Activated CD4-positive, alpha-beta T cell treated with anti-CD3 and anti-CD28 coated beads, Interleukin-2, Interleukin-6, amounts not matched to agents 100 ng/mL and 50 ng/mL, durations not matched to agents 16 hours and 8 hours (primary cell): ENCODE results near the gene MRPS27.

Experiments
- DNase-seq: peaks from one replicate; pipeline ENCODE4 v3.0.0-alpha.2; 2020

The MRPS27 gene

DNA sequence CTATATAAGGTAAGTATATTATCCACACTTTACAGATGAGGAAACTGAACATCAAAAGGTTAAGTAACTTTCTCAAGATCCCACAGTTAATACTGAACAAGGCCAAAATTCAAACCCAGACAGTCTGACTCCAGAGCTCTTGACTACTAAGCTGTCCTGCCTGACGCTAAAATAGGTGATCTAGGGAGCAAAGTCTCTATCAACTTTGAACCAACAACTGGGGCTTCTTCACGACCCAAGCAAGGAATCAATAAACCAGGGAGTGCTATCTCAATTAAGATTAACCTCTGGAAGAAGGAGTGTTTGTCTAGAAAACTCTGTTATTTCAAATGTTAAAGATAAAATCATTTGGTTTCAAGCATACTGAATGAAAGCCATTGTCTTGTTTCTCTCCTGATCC lies 64.4 kb downstream of the MRPS27 start:
- no peak for DNase-seq

DNA sequence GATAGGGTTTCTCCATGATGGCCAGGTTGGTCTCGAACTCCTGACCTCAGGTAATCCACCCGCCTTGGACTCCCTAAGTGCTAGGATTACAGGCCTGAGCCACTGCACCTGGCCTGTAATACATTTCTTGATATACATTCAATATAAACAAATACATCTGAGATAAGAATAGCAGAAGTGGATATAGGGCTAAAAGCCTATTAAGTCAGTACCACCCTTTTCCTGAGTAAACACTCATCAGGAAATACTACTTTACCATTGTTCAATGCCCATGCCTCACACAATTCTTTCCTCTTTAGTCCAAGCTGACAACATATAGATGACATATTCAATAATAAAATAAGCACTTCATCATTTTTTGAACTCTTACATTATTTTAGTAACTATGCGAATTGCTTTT lies 64.8 kb downstream of the MRPS27 start:
- no peak for DNase-seq

DNA sequence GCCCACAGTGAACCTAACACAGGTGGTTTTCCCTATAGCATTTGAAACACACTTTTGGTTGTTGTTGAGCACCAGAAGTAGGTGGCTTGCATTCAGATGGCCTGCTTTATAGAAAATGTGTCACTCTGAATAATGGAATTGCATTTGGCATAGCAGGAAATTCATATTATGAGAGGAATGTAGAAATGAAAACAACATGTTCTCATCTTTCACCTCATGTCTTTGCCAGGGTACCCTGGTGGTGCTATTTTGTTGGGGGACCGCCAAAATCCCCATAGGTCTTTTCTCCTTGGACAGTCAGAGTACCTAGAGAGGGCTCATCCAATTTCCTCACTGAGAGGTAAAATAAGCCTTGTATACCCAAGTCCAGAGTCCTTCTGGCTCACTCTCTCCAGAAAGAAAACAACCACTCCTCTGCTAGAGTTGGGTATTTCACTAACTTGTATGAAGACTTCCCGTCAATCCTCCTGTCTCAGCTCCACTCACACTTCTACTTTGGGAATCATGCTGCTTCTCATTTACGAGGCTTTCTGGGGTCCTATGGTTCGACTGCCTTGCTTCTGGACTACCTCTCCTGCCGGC lies 67.4 kb downstream of the MRPS27 start:
- no peak for DNase-seq

DNA sequence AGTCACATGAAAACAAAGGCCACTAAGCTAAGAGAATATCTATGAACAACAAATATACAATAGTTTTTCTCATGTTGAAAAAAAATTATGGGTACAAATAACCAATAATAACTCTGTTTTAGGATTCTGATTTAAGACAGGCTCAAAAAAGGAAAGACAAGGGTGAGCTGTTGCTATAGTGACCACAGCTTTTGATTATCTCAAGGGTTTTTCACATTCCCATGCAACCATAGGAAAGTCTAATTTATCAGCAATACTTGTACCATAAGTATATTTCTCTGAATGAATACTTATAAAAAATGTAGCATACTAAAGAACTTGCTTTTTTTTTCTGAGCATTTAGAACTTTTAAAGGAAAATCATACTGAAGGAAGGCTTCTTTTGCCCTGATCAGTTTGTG lies 68.0 kb downstream of the MRPS27 start:
- DNase-seq = no peak

DNA sequence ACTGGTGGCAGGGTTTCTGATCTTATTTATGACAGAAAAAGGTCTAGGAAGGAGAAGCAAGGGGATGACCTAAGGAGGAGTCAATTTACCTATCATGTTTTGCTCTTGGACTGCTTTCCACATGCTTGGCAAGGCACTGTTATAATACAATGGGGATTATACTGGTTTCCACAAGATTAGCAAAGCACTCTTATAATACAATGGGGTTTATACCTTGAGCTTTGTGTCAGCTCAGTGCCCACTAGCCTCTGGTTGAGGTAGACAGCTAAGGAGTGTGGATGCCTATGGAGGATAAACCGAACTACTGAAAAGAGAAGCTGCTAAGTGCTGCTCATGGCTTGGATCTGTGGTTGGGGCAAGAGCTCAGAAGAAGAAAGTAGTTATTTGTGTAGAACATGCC lies 68.7 kb downstream of the MRPS27 start:
- no peak for DNase-seq

DNA sequence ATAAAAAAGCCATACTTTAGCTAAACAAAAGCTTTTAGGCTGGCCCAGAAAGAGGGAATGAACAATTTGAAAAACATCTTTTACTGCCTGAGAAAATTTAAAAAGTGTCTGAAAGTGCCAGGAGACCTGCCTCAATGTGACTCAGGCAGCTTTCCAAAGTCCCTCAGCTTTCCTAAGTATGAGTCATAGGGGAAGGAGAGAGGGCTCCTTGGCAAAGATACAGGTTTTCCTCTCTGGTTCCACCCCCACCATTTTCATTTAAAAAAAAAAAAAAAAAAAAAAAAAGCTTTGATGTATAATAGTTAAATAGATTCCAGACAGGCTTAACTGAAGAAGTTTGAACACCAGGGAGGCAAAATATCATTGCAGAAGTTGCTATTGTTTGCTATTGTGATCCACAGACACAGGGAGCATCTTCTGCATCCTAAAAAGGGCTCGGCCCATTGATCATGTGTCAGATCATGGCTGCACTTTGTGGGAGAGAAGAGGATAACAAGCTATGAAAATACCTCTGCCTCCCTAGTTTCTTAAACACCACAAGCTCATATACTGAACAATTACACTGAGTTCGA lies 71.5 kb downstream of the MRPS27 start:
- DNase-seq = no peak

DNA sequence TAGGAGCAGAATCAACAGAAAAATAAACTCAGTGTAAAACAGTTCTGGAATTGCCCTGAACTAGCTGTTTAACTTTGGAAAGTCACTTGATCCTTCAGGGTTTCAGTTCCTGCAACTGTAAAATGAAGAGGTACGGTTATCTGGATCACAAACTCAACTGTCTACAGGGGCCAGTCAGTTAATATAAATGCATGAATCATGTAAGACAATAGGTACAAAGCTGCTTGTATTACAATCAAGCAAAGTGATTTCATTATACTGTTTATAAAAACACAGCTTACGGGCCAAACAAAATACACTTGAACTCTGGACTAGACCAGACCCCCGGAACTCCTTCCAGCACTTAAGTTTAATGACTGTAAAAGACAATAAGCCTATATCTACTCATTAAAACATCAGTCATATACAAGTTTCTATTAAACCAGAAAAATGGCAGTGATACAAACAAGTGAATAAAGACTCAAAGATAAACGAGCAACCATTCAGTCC lies 73.0 kb downstream of the MRPS27 start:
- no peak for DNase-seq

DNA sequence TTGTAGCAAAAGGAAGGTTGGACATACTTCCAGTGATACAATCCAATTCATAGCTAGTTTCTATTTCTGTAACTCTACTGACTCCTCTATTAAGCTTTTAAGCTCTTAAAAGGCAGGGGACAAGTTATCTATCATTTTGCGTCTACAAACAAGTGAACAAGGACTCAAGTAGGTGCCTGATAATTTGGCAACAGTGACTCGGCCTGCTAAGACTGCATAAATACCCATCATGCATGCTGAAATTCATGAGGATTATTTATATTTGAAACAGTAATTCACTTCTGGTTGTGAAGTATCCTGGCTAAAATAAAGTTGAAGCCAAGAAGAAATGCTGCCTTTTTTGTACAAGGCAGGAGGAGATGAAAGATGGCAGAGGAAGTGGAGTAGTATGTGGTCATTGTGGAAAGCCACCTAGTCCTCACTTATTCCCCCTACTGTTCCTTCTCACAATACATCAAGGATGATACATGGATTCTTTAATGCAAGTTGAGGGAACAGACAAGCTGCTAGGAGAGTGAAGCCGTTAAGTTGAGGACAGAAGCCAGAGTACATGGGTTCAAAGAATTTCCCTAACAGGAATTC lies 74.0 kb downstream of the MRPS27 start:
- peak; percentile 22 for DNase-seq

DNA sequence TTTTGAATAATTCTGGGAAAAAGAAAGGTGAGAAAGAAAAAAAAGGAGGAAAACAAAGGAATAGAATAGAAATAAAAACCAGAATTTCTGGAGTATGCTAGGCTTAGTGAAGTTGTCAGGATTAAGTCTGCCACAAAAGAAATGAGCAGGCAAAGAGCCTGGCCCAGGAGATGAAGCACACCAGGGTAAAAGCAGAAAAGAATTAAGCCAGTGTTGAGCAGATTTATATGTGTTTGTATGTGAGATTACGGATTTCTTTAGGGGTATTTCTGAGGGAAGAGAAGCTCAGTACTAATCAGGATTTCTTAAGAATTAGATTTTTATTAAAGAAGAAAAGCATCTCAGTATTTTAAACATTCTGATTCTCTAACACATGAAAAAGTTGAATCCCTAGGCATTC lies 74.5 kb downstream of the MRPS27 start:
- no peak for DNase-seq

DNA sequence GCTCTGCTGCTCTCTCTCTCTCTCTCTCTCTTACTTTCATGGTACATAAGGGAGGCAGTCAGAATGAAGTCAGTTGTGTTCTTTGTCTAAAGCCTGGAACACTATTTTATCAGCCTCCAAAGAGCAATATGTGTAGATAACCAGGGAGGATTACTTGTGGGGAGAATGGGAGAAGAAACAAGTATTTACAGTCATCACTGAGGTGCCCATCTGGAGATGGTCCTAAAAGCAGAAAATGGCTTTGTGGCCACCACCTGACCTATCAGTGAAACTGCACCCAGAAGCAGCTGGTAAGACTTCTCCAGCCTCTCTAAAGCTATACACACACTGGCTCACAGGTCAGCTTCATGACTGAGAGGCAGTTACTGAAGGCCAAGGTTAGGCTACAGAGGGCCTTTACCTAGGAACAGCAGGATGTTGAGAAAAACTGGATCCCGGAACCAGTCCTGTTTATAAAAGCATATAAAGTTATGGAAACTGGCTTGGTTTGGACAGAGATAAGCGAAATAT lies 75.1 kb downstream of the MRPS27 start:
- DNase-seq = peak; percentile 23

DNA sequence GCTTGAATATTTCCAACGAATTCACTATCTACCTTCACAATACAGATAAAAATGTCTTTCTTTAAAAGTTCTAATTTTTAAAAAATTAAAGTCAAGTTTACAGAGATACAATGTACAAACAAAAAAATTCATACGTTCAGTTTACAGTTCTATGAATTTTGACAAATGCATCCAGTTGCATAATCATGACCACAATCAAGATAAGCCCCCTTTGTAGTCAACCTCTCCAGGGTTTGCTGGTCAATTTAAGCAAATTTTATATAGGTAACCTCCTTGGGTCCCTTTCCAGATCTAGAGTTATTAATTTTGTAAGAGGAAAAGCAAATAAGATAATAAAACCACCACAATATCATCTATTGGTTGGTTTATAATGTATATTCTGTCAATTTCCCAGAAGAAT lies 76.3 kb downstream of the MRPS27 start:
- DNase-seq = no peak

DNA sequence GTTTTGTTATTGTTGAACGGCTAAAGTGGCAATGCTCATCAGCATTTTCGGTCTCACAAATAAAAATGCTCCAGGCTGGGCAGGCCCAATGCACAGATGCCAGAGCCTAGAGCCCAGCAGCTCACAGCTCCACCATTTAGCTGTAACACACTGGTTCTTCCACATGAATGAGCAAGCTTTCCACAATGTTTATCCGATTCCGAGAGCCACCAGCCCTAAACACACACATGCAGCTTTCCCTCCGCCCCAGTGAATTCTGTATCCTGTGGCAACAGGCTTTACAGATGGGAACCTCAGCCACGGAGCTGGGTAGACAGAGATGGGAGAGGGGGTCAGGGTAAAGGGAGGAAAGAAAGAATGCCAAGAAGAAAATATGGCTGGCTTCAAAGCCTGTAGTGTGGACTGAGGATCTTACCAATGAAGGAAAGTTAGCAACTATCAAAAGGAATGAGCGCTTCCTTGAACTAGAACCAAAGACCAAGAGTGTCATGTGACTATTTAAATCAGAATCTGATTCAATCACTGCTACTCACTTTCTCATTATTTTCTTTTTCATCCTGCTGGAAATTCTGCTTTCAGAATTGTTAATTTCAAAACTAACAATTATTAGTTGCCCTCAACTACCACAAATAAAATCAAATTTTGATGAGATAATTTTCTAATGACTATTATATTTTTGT lies 77.1 kb downstream of the MRPS27 start:
- DNase-seq = no peak

DNA sequence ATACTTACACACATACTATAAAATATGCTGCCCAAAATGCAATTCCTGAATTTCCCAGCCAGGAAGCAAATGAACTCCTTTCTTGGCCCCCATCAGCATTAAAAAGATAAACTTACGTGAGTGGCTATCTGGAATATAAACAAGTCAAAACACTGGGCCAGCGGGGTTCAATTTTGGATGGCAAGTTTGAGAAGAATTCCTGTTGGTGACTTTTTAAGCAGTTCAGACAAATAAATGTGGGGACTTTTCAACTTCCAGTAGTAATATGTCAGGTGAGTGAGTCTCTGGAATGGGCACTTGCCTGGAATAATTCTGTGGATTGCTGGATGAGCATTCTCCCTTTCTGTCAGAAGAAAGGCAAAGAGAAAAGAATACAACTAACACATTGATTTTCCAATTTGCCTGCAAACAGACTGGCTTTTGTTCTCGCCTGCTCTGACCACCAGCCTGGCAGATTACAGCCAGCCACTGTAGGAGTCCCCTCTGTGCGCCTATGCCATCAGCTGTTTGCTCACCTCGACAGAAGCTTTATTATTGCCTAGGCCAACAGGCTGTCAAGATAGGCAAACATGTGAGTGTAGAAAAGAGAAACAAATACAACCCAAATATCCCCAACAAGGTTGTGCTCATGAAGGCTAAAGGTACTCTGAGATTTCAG lies 78.6 kb downstream of the MRPS27 start:
- DNase-seq = no peak

DNA sequence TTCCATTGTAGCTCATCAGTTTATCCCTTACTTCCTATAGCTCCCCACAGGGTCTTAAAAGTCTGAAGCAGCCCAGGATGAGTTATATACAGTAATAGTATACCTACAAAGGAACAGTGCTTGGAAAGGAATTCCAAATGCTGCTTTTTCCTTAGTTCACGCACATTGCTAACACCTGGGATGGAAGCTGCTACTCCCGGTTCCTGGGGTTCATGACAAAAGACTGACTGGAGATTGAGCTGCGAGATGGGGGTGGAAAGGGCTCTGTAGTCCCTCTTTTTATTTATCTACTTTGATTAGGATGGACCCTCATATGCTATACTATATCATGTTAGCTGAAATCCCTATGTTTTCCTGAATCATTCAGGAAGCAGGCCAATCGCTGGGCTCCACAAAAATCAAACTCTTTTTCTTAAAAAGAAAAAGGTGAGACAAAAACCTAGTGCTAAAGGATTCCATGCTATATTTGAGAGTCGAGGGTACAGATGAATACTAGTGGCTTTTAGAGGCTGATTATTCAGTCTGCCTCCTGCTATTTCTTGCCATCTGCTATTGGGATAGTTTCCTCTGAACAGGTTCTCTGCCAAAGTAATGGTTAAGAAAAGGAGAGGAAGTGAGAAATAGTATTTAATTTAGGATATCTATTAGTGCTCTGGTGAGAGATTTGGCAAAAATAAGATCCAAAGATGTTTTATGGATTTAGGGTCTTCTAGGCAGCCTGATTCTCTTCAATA lies 81.2 kb downstream of the MRPS27 start:
- DNase-seq = no peak

DNA sequence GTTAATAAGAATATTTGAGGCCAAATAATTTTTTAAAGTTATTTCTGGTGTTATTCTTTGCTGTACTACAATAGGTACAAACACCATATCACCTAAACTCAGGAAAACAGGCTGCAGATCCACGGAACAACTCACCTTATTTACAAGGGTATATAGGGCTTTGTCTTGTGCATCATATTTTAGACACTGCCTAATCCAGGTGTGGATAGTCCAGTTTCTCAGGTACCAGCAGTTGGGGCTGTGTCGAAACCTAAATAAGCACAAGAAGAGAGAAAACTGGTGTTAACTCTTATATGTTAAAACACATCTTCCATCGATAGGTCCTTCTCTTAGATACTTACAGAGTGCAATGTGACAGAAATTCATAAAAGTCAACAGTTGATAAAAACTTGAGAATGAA lies 82.2 kb downstream of the MRPS27 start:
- no peak for DNase-seq

DNA sequence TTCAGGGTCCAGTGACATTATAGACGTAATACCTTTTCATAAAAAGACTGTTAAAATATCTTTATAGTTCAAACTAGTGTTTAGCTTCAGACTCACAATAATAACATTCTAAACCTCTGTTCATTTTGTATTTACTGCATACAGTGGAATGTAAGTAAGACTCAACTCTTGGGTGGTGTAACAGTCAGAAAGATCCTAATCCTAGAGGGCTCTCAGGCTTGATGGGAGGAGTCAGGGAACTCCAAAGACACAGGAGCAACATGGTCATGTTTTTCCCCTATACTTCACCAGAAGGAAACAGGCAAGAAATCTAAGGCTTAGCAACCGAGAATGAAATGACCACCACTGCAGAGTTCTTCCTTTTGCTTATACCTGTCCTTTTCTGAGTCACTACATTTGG lies 82.6 kb downstream of the MRPS27 start:
- DNase-seq = no peak

DNA sequence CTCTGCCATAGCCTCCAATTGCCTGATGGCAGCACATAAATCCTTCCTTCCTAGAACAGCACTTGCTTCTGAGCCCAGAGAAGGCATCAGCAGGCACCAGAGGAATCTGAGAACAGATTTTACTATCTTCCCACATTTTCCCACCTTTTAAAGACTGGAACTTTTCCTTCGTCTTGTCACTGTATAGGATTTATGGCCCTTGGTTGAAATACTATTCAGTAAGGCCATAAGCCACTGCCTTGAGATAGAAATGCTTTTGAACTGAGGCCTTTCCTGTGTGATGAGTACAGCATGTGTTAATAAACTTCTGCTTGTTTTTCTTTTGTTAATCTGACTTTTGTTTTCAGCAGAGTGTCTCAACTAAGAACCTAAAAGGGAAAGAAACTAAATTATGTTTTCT lies 84.3 kb downstream of the MRPS27 start:
- no peak for DNase-seq

DNA sequence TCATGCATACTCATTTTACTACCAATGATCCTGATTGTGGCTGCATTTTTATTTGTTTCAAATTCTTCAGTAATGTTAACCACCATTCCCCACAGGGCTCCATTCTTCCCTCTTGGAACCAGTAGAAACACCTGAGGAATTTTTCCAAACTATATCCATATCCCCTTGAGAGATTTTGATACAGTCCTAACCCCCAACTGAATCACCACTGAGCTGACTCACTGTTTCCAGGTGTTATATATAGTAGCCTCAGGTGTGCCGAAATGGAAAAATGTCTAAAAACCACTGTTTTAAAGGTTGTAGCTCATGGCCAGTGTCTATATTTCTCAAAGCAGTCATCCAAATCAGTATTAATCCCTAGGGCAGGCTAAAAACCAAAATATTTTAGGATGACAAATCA lies 85.2 kb downstream of the MRPS27 start:
- no peak for DNase-seq

DNA sequence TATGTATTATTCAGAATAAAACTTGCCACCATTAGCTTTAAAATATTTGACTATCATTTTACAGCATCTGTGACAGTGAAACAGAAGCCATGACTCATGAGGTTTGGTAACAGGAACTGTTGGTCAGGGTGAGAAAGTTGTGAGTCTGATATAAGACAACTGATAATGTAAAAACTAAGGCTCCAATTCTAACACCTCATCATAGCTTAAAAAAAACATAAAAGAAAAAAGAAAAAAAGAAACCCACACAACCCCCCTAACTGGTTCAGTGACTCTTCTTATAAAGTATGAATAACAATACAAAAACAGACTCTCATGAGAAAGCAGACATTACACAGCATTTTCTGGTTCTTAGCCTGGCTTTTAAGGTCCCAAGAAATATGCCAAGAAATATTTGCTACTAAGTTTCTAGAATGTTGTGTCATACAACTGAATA lies 85.8 kb downstream of the MRPS27 start:
- DNase-seq = peak; percentile 79

DNA sequence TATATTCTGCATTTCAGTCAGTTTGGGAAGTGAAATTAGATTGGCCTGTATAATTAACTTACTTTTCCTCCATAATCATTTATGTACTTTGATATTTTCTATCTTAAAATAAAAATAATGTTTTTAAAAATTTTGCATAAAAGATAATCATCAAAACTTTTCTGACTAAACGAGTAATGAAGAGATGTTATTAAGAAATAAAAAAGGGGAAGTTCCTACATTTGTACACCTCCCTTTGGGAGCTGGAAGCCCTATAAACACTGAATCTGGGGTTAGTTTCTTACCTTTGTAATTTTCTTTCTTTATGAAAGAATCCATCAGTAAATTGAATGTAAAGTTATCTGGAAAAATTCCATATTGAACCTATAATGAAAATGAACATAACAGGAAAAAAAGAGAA lies 86.2 kb downstream of the MRPS27 start:
- no peak for DNase-seq

DNA sequence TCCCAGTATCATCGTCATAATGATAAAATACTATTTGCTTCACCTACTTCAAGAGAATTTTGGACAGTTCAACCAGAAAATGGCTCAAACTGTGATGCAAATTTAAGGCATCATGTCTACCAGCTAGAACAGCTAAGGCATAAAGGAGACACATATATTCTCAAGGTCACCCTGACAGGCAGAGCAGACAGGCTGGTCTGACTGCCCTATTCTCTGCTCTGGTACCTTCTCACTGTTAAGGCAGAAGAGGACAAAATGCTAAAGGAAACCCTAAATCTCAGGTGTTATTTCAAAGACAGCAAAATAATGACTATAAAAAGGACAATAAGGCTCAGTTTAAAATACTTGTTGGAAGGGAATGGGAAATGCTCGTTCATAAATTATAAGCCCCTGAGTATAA lies 87.2 kb downstream of the MRPS27 start:
- peak; percentile 4 for DNase-seq

DNA sequence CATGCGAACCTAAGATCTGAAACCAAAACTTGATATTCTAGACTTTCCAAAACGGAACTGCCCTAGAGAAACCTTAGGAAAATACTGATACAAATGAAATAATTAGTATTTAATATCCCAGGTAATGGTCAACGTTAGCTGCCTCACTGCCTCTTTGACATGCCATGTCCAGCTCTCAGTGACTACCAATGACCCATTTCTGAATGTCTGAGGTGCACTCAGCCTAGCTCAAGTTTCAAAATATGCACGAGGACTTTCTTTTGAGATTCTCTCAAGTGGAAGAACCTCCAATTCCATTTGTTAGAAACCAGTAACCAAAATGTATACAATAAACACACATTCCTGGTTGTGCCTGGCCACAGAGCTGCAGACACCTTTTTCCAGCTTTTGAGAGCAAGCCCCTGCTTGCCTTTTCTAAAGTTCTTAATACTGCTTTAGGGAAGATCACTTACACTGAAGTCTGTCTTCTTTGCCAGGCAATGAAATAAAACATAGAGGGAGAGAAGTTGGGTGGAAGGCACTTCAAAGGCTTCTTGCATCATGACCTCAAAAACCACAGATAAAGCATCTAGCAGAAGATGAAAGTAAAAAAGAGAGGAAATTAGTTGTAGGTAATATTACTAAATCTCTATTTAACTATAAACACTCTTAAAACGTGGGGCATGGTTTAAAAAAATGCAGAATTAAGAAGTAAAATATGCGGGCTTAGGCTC lies 87.9 kb downstream of the MRPS27 start:
- peak; percentile 58 for DNase-seq
